ENCODE measurements around the gene TCL1A.

TCL1A gene

DNA sequence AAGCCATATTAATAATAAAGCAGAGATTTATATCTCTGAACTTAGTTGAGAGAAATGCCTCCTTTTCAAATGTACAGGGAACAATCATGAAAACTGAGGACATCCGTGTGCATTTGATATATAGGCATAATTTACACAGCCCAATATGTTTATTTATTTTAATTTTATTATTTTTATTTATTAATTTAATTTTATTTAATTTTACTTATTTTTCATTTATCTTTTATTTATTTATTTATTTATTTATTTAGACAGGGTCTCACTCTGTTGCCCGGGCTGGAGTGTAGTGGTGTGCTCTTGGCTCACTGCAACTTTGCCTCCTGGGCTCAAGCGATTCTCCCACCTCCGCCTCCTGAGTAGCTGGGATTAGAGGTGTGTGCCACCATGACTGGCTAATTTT lies 8.4 kb downstream of the TCL1A start:
- DNase-seq (ENCODE audit: low read depth), result no peak

DNA sequence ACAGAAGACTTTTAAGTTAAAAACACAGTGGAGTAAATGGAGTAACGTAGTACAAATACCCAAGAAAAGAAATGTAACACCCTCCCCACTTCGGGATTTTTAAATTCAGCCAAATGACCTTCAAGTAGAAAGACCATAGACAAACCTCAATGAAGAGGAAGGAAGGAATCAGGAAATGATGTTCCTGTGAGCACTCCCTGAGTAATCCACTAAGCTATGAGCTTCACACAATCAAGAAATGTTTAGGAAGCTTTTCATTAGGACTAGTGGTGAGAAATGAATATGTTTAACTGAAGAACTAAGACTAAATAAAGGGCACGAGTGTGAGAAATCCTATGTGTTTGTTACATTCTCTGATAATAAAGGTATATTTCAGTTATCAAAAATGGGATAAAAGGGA lies 10.1 kb downstream of the TCL1A start:
- DNase-seq (ENCODE audit: low read depth), result no peak

DNA sequence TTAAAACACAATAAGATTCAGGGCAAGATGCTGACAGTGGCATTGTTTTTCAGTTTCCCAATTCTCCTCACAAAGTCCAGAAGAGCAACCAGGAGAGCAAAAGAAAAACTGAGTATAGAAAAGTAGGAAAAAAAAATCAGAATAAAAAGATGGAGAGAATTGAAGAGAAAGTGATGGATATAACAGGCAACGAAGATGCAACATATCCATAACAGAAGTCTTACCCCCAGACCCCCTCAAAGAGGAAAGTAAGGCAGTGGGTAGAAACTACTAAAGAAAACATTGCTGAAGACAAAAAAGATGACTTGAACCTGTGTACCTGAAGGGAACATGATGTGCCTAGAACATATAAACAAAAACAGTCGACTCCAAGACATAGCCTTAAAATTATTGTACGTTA lies 10.6 kb downstream of the TCL1A start:
- DNase-seq (ENCODE audit: low read depth), result no peak

DNA sequence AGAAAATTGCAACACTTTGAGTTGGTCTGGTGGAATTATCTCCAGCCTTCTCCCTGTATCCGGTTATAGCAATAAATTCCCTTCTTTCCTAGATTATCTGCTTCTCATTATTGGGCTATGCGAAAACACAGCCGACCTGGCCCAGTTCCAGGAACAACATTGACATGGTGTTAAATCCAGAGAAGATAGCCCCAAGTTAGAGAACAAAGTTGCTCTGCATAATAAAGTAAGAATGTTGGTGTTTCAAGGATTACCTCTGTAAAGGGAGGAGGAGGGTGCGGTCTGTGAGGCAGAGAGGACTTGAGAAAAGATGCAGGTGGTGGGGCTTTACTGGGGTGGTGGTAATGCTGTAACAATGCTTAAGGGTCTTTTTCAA lies 12.1 kb downstream of the TCL1A start:
- no peak for DNase-seq (ENCODE audit: low read depth)

DNA sequence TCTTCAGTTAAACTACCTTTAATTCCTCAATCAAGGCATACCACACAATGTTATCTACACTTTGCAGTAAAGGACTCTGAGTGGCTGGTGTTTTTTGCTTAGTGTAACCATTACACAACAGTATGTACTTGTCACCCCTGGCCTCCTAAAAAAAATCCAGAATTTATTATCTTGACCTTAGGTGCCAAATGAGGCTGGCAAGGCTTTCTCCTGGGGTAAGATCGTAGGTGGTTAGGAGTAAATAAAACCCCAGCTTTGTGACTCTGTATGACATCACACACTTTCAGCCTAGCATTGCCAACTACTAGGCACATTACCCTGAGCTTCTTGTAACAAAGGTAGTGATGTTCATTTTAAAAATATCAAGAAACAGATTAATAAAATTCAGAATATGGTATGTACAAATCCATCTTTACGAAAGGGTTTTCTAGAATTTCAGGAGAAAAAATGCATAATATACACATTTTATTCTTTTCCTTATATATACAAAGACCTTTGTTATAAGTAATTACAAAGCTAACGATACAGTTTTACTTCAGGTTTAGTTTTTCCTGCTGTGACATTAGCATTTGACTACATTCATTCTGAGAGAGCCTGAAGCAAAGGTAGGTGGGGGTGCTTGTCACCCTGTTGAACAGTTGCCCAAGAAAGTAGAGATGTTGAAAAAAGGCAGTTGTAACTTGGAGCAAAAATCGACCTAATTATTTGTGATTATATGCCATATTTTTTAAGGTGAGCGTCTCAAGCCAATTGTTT lies 13.5 kb downstream of the TCL1A start:
- no peak for DNase-seq (ENCODE audit: low read depth)

DNA sequence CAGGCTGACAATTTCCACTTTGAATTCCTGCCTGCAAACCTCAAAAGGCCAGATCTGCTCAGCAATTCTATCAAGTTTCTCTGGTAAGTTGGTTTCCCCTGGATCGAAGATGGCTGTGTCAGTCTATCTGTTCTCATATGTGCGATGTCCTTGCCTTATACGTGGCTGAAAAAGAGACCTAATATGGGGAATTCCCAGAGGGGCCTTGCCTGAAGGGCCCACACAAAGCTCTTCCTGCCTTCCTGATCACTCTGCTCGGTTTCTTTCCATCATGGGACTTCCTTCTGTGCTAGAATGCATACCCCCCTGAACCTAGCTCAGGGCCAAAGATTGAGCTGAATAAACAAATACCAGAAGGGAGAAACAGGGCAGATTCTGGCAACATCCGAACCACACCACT lies 14.5 kb downstream of the TCL1A start:
- DNase-seq (ENCODE audit: low read depth), result no peak

DNA sequence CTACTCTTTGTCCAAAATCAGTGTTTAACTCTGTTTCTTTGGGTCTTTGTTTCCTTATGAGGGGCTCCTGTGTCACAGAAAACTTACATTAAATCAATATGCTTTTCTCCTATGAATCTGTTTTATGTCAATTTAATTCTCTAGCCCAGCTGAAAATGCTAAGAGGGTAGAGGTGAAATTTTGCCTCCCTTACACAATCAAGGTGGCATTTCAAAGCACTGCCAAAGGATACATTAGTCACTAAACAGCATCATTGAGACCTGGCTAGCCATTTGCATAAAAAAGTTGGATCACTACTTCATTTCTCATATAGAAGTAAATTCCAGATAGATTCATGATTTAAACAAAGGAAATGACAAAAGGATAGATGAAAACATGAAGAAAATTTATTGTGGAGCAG lies 15.6 kb downstream of the TCL1A start:
- DNase-seq (ENCODE audit: low read depth), result no peak

DNA sequence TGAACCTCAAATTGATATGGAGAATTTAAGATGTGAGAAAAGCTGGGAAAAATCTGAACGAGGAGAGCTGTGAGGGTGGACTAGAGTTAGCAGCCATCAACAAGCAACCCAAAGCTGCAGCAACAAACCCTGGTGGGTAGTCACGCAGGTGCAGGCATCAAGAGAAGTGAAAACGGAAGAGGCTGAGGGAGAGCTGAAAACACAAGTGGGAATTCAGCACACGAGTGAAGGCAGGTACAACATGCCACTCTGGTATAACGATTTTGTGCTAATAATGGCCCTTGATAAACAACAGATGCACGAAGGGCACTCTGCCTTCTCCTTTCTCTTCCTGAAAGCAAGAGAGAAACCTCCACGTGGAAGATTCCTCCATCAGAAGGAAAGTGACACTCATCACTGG lies 16.2 kb downstream of the TCL1A start:
- DNase-seq (ENCODE audit: low read depth), result no peak

DNA sequence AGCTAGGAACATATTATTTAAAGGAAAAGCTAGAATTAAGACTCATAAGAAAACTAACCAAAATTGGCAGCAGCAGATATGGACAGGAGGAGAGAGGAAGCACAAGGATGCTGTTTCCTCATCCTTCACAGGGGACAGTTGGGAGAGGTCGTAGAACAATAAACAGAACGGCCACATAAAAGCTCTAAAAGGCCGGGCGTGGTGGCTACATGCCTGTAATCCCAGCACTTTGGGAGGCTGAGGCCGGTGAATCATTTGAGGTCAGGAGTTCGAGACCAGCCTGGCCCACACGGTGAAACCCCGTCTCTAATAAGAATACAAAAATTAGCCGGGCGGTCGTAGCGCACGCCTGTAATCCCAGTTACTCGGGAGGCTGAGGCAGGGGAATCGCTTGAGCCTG lies 17.2 kb downstream of the TCL1A start:
- DNase-seq (ENCODE audit: low read depth), result no peak

DNA sequence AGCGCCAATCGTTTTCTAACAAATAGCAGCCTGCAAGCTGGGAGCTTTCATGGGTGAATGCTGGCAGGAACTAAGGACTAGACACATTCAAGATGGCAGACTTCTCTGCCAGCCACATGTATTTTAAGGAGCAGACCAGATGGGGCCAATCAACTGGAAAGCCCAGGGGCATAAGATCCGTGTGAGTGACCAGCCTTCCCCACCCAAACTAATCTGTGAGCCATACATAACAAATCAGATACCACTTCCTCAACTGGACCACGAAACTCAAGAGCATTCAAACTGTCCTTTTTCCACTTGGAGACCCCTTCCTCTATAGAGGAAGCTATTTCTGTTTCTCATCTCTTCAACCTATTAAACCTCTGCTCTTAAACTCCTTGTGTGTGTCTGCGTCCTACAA lies 18.0 kb downstream of the TCL1A start:
- no peak for DNase-seq (ENCODE audit: low read depth)

DNA sequence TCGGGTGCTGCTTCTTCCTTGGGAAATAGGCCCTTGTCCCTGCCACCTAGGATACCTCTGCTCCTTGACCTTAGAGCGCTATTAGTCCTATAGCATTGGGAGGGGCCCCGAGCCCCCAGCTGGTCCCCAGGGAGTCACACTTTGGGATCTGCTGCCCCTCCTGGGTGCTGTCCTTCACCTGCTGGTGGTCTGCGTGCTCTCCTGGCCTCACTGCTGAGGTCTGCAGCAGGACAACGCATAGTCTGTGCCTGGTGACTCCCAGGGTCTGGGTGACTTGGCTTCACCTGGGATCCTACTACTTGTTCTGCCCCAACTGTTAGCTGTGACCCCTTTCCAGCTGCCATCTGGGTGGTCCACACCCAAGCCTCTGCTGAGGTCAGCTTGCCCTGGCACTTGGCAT lies 18.9 kb downstream of the TCL1A start:
- no peak for DNase-seq (ENCODE audit: low read depth)

DNA sequence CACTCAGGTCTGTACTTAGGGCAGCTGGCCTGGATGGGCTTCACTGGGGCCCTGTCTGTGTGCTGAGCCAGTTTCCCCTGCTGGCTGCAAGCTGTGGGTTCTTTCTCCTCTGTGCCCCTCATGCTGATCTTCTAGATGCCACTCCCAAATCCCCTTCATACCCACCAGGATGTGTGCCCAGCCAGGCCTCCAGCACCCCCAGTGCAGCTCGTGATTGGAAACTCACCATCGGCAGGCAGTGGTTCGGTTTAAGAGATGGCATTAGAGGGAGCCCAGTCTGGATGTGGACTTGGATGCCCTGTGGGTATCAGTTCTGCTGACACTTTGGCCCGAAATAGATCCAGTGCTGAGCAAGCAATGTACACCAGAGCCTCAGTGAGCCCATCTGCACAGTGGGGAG lies 21.8 kb downstream of the TCL1A start:
- no peak for DNase-seq (ENCODE audit: low read depth)

DNA sequence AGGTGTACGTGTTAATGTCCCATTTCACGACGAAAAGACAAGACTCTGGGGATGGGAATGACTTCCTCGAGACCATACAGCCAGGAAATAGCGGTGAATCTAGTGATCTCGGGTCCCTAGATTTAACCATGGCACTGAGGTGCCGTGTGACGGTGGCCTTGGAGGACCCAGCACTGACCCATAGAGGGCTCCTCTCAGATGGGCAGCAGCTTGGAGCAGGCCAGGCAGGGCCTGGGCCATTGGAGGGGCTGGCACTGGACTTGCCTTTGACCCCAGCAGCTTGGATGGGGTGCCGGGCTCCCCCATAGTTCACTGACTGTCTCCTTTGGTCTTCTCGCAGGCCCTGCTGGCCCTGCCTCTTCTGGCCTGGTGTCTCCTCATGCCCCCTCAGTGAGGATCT lies 22.3 kb downstream of the TCL1A start:
- DNase-seq (ENCODE audit: low read depth), result no peak

DNA sequence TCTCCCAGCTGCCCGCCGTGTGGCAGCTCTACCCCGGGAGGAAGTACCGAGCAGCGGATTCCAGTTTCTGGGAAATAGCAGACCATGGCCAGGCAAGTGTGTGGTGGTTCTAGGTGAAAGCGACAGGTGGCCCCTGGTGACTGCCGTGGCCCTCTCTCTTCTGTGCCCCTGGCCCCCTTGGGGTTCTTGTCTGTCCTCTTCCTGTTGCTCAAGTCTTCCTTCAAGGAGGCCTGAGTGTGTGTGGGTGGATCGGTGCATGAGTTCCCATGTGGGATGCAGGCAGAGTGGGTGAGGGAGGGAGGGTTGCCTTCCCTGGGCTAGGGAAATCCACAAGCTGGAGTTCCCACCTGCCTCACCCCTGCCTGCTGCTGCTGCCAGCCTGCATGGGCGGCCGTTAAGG lies 23.1 kb downstream of the TCL1A start:
- DNase-seq (ENCODE audit: low read depth), result no peak

DNA sequence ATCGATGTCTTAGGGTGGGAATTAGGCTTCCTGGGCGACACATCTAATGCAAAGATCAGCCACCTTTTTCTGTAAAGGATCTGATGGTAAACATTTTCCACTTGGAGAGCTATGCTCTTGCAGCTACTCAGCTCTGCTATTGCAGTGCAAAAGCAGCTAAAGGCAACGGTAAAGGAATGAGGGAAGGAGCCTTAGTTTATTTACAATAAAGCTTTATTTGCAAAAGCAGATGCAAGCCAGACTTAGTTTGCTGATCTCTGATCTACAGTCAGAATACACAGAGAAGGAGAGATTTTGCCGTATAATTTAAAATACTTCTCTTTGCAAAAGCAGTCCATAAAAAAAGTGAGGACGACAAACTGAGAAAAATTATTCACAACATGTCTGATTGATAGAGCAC lies 24.5 kb downstream of the TCL1A start:
- no peak for DNase-seq (ENCODE audit: low read depth)

DNA sequence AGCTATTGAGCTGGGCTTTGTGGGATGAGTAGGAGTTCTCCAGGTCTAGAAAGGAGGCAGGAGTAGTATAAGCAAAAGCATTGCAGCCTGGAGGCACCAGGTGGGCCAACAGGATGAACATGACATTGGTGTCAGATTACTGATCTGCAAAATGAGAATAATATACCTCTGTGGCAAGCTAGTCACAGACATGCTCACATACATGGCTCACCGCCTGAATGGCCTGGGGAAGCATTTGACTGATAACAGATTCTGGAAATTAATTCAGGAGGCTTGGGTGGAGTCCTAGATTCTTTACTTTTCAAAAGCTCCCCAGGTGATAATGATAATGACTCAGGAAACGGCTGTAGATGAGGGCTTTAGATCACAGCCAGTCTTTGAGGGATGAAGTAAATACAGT lies 27.0 kb downstream of the TCL1A start:
- no peak for DNase-seq (ENCODE audit: low read depth)

DNA sequence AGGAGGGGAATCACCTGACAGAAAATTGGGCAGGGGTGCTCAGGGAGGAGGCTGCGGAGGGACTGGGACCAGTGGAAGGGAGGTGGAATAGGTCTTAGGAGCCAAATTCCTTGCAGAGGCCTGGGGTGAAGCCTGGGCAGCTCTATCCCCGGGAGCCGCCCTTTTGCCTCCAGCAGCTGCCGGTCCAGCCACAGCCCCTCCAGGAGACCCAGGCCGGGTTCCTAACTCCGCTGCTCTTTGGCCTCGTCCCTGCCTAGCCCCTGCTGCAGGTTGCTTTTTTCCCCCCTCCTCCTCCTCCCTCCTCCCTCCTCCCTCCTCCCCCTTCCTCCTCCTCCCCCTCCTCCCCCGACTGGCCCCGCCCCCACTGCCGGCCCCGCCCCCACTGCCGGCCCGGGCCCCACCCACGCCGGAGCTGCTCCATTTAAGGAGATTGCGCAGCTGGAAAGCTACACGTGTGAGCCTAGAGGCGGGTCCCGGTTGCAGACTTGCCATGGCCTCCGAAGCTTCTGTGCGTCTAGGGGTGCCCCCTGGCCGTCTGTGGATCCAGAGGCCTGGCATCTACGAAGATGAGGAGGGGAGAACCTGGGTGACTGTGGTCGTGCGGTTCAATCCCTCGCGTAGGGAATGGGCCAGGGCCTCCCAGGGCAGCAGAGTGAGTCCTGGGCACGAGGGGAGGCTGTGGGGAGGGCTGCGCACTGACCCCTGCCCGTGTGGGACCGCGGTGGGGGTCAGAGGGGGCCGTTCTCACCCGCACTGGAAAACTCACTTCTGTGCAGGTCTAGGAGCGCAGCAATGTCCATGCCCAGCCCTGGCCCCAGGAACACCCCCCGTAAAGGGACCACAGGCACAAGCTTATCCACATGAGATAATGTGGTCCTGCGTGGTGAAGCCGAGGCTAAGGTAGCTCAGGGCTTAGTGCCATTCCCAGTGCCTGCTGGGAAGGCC lies 27.7 kb downstream of the TCL1A start, which contains the start of gene TCL1B:
TCL1B (plus strand) TSS at position 449 of the 945 bp plus-strand sequence; CDS start at position 491, 42 bp downstream.
- DNase-seq (ENCODE audit: low read depth), result no peak

DNA sequence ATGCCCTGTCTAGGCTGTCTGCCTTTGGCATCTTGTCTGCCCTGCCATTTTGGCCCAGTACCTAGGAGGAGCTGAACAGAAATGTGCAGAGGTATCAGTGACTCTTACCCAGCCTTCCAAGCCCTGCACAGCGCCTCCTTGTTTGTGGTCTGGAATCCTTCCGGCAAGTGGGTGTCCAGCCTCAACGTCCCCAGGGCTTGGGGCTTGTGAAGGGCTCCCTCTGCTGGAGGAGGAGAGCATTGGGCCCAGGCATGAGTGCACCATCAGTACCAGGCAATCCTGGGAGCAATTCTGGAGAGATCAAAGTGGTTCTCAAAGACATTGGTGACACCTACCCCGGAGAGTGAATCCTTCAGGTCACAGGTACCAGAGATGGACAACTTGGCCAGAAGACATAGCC lies 30.1 kb downstream of the TCL1A start:
- no peak for DNase-seq (ENCODE audit: low read depth)

DNA sequence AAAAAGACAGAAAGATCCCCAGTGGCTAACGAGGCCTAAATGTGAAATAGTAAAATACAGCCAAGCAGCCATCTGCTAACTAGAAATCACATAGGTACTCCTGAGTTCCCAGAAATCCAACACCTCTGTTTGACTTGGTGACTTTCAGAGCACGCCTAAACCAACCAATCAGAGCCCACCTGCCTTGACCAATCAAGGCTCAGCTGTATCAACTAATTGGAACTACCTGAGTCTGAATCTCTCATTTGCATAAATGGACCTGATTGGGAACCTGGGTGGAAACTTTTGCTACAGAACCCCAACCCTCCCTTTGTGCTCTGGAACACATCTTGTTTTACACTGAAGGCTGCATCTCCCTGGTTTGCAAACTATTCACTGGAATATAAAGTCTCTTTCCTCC lies 32.8 kb downstream of the TCL1A start:
- no peak for DNase-seq (ENCODE audit: low read depth)

DNA sequence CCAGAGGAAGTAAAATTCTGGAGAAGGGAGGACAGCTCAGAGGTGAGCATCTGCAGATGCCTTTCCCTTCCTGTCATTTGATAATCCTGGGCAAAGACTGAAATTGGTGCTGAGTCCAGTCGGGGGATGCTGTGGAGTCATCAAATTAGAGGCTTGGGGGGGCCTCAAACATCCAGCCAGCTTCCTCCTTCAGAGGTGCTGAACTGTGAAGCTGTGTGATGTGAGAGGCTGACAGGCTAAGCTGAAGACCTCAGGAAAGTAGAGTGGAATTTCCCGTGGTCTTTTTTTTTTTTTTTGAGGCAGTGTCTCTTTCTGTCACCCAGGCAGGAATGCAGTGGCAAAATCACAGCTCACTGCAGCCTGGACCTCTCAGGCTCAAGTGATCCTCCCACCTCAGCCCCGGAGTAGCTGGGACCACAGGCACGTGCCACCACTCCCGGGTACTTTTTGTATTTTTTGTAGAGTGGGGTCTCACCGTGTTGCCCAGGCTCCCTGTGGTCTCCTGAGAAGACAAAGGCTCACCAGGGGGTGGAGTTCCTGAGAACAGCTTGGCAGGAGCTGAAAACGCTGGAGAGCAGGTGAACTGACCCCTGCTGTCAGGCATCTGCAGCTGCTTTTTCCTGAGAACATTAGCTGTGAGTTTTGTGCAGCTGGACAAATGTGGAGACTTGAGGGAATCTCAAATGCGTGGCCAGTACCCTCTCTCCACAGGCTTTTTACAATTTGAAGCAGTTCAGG lies 33.8 kb downstream of the TCL1A start:
- DNase-seq (ENCODE audit: low read depth), result no peak

DNA sequence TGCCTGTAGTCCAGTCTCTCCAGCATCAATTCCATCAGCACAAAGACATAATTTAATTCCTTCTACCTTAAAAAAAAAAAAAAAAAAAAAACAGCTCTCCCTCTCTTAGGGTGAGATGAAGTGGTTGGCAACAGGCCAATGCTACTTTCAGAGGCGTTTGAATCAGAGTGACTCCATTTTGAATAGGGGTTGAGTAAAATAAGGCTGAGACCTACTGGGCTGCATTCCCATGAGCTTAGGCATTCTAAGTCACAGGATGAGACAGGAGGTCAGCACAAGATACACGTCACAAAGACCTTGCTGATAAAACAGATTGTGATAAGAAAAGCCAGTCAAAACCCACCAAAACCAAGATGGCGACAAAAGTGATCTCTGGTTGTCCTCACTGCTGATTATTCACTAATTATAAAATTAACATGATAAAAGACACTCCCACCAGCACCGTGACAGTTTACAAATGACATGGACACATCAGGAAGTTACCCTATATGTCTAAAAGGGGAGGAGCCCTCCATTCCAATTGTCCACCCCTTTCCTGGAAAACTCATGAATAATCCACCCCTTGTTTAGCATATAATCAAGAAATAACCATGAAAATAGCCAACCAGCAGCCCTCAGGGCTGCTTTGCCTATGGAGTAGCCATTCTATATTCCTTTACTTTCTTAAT lies 34.6 kb downstream of the TCL1A start:
- DNase-seq (ENCODE audit: low read depth), result no peak

DNA sequence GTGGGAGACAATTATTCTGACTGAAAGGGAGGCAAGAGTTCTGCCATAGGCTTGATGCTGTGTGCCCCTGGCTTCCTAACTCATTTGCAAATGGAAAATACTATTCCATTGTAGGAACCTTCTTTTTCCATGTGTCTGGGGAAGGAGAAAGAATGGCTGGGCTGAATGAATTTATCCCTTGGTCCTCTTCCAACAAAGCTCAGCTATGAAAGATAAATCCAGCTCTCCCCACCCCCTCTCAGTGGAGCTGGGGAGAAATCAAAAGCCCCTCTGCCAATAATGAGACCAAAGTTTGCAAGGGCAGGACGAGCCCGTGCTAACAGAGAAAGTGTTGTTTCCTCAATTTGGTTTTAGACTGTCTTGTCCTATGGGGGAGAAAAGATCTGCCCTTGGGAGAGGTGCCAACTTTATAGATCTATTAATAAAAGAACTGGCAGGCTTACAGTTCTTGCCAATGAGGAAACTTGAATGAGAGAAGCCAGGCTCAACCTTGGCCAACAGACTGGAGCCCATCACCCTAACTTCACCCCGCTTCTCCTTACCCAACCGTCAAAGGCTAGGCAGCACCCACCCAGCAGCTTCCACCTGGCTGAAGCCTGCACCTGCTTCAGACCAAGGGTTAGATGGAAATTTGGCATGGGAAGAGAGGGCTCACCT lies 36.6 kb downstream of the TCL1A start:
- DNase-seq (ENCODE audit: low read depth), result no peak

Measured in stimulated activated CD8-positive, alpha-beta memory T cell treated with anti-CD3 and anti-CD28 coated beads, Interleukin-12 subunit alpha, Interleukin-12 subunit beta, amount 100 ng/mL, for 1 hour (primary cell).